ENCODE results near the gene NUAK1. TPM values are rescaled to one million over a fixed set of nuclear protein-coding genes. Genes with fewer than 3 reads are reported as not detected.
A peak's percentile ranks its signal among the peaks of the same experiment; 100 is the strongest.

Gene NUAK1
- total RNA-seq, 1 experiment from 2014 or later = 7.9 TPM

- no peak for TF ChIP-seq EZH2 (IDR thresholded peaks at IDR 0.05; ENCODE audit: low read depth)
- TF ChIP-seq CTCF (conservative IDR thresholded peaks at IDR 0.05) = no peak
- DNase-seq = no peak
- Histone ChIP-seq H4K20me1 (ENCODE audit: insufficient read depth) (no peaks in the 10 kb centered on the region), H3K27ac (no peak overlapping the region), H2AFZ (no peak overlapping the region), H3K36me3 (ENCODE audit: low read depth) (no peaks in the 10 kb centered on the region), H3F3A (ENCODE audit: insufficient read depth, low read depth) (peaks cover 7% of the 10 kb centered on the region; the same call in 1 of the 2 replicates), H3K9me2 (ENCODE audit: insufficient read depth) (no peaks in the 10 kb centered on the region), H3K79me2 (ENCODE audit: low read depth) (no peaks in the 10 kb centered on the region), H3K27me3 (ENCODE audit: insufficient read depth, low read depth) (peaks cover 14% of the 10 kb centered on the region), H3K4me3 (no peak overlapping the region), H3K4me1 (replicated peaks; ENCODE audit: insufficient read depth) (peaks cover 15% of the 10 kb centered on the region; the same call in 1 of the 2 replicates), H3K9me3 (ENCODE audit: insufficient read depth, low read depth) (no peaks in the 10 kb centered on the region), H3K4me2 (no peak overlapping the region)
- intact Hi-C loops (cut with micrococcal nuclease; ENCODE audit: unreplicated experiment) = no loop called here
- no TSS peak for BruUV-seq (replicated peaks)
- ChIA-PET POLR2A (ENCODE audit: unreplicated experiment) (interaction anchor here (0.6 kb wide), 1 partner anchor 742 kb away, joined by 3 read pairs; no protein-coding TSS in a partner anchor), CTCF (no interaction called here)
Measured at GRCh38 chr12:106174876-106175275, 36.1 kb upstream of the NUAK1 start.

DNA sequence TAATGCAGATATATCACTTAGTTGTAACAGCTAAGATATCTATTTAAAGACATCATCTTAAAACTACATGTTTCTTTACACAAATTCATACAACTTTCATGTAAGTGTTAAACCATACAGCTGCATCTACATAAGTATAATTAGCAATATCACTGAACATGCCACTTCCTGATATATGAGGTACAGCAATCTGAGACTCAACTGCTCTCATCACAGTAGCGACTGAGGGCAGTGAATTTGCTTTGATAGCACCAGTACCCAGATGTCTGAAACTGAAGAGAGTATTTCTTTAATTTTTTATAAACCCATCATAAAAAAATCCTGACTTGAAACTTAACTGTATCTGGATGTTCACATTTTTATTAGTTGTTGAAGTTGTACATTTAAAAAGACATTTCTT, 34.7 kb upstream of the NUAK1 start:
- H3K4me1 ChIP-seq (replicated peaks; ENCODE audit: insufficient read depth) = peaks cover 3% of the 10 kb centered on the region; the same call in 1 of the 2 replicates
- no TSS peak for BruUV-seq (replicated peaks)
- no peaks in the 10 kb centered on the region for H3F3A ChIP-seq (ENCODE audit: insufficient read depth, low read depth)
- H3K4me3 ChIP-seq = no peak overlapping the region
- no peak for TF ChIP-seq EZH2 (IDR thresholded peaks at IDR 0.05; ENCODE audit: low read depth)
- ChIA-PET POLR2A (ENCODE audit: unreplicated experiment) (no interaction called here), CTCF (no interaction called here)
- no peak overlapping the region for H3K27ac ChIP-seq
- H3K79me2 ChIP-seq (ENCODE audit: low read depth) = no peaks in the 10 kb centered on the region
- no peak for DNase-seq
- H3K9me2 ChIP-seq (ENCODE audit: insufficient read depth) = no peaks in the 10 kb centered on the region
- H3K4me2 ChIP-seq = no peak overlapping the region
- H2AFZ ChIP-seq = no peak overlapping the region
- H3K9me3 ChIP-seq (ENCODE audit: insufficient read depth, low read depth) = no peaks in the 10 kb centered on the region
- H3K36me3 ChIP-seq (ENCODE audit: low read depth) = no peaks in the 10 kb centered on the region
- H4K20me1 ChIP-seq (ENCODE audit: insufficient read depth) = no peaks in the 10 kb centered on the region
- intact Hi-C loops (cut with micrococcal nuclease; ENCODE audit: unreplicated experiment) = no loop called here
- H3K27me3 ChIP-seq (ENCODE audit: insufficient read depth, low read depth) = peaks cover 15% of the 10 kb centered on the region

DNA sequence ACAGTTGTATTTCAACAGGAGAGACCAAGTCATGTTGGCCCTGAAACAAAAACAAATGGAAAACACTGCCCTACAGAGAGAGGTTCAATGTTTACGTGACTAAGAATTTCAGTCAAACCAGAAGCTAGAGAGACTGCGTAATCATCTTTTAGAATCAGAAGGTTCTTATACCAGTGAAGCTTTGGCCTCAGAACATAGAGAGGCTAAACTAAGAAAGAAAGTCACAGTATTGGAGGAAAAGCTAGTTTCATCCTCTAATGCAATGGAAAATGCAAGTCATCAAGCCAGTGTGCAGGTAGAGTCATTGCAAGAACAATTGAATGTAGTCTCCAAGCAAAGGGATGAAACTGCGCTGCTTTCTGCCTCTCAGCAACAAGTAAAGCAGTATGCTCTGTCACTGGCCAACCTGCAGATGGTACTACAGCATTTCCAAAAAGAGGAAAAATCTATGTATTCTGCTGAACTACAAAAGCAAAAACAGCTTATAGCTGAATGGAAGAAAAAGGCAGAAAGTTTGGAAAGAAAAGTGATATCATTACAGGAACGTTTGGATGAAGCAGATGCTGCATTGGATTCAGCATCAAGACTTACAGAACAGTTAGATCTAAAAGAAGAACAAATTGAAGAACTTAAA, 32.5 kb upstream of the NUAK1 start:
- H3K4me3 ChIP-seq = no peak overlapping the region
- TF ChIP-seq CTCF (conservative IDR thresholded peaks at IDR 0.05) (no peak), EZH2 (IDR thresholded peaks at IDR 0.05; ENCODE audit: low read depth) (no peak)
- ChIA-PET POLR2A (ENCODE audit: unreplicated experiment) (no interaction called here), CTCF (no interaction called here)
- BruUV-seq (replicated peaks) = no TSS peak
- no peaks in the 10 kb centered on the region for H4K20me1 ChIP-seq (ENCODE audit: insufficient read depth)
- H3K4me2 ChIP-seq = no peak overlapping the region
- intact Hi-C loops (cut with micrococcal nuclease; ENCODE audit: unreplicated experiment) = no loop called here
- H3F3A ChIP-seq (ENCODE audit: insufficient read depth, low read depth) = no peaks in the 10 kb centered on the region
- no peaks in the 10 kb centered on the region for H3K36me3 ChIP-seq (ENCODE audit: low read depth)
- H3K79me2 ChIP-seq (ENCODE audit: low read depth) = no peaks in the 10 kb centered on the region
- no peak for DNase-seq
- no peaks in the 10 kb centered on the region for H3K9me2 ChIP-seq (ENCODE audit: insufficient read depth)
- H3K4me1 ChIP-seq (replicated peaks; ENCODE audit: insufficient read depth) = no peaks in the 10 kb centered on the region
- no peak overlapping the region for H2AFZ ChIP-seq
- peaks cover 23% of the 10 kb centered on the region for H3K27me3 ChIP-seq (ENCODE audit: insufficient read depth, low read depth)
- H3K27ac ChIP-seq = no peak overlapping the region
- H3K9me3 ChIP-seq (ENCODE audit: insufficient read depth, low read depth) = no peaks in the 10 kb centered on the region

GRCh38 chr12:106170285-106170684, 31.5 kb upstream of the NUAK1 start:
- no peak for TF ChIP-seq EZH2 (IDR thresholded peaks at IDR 0.05; ENCODE audit: low read depth)
- TF ChIP-seq CTCF (conservative IDR thresholded peaks at IDR 0.05) = no peak
- Histone ChIP-seq H2AFZ (no peak overlapping the region), H3K4me3 (no peak overlapping the region), H3K27ac (no peak overlapping the region), H3K4me1 (replicated peaks; ENCODE audit: insufficient read depth) (no peaks in the 10 kb centered on the region), H3K79me2 (ENCODE audit: low read depth) (no peaks in the 10 kb centered on the region), H3K9me2 (ENCODE audit: insufficient read depth) (no peaks in the 10 kb centered on the region), H3F3A (ENCODE audit: insufficient read depth, low read depth) (no peaks in the 10 kb centered on the region), H3K36me3 (ENCODE audit: low read depth) (no peaks in the 10 kb centered on the region), H3K4me2 (no peak overlapping the region), H4K20me1 (ENCODE audit: insufficient read depth) (no peaks in the 10 kb centered on the region), H3K27me3 (ENCODE audit: insufficient read depth, low read depth) (peaks cover 27% of the 10 kb centered on the region), H3K9me3 (ENCODE audit: insufficient read depth, low read depth) (no peaks in the 10 kb centered on the region)
- ChIA-PET POLR2A (ENCODE audit: unreplicated experiment) (interaction anchor here (0.5 to 0.6 kb wide), 2 partner anchors 345 to 429 kb away, joined by 3 to 7 read pairs; no protein-coding TSS in a partner anchor), CTCF (no interaction called here)
- DNase-seq = peak in 1 of 2 experiments; percentile 4
- intact Hi-C loops (cut with micrococcal nuclease; ENCODE audit: unreplicated experiment) = no loop called here
- BruUV-seq (replicated peaks) = no TSS peak
